KOPT-K1 (cell line): Measurements from ENCODE around the gene SEPHS1.
"Not testable (repeated sequence)": the region's sequence is repeated elsewhere in the genome, so short reads cannot be mapped to it uniquely, and the experiment has no call there.

ENCODE experiments used
- H3K27ac ChIP-seq: fragments of 200-600 bp; sonication (generic); 2 replicates; pipeline ENCODE4 v1.5.1; 2016; ENCODE audit warnings: antibody characterized with exemption, mild to moderate bottlenecking, low read depth, low read length; ENCODE audit not compliant: poor library complexity, severe bottlenecking
- H3K36me3 ChIP-seq: fragments of 200-600 bp; sonication (generic); 2 replicates; pipeline ENCODE4 v1.5.1; 2017; ENCODE audit warnings: antibody characterized with exemption, mild to moderate bottlenecking, low read length, moderate library complexity; ENCODE audit not compliant: insufficient read depth
- H3K9me3 ChIP-seq: fragments of 200-600 bp; sonication (generic); 2 replicates; pipeline ENCODE4 v1.5.1; 2017; ENCODE audit warnings: antibody characterized with exemption, low read length, mild to moderate bottlenecking; ENCODE audit not compliant: insufficient read depth, poor library complexity, severe bottlenecking

SEPHS1 gene

GRCh38 chr10:13346283-13347042 lies 1.6 kb downstream of the SEPHS1 start:
- Histone ChIP-seq H3K27ac (peak overlapping the region; percentile 99), H3K36me3 (peaks cover 30% of the 10 kb centered on the region)

GRCh38 chr10:13340626-13341376 lies 7.3 kb downstream of the SEPHS1 start:
- H3K36me3 ChIP-seq: peaks cover 76% of the 10 kb centered on the region

More at GRCh38 chr10:13346283-13347042, 1.6 kb downstream of the SEPHS1 start:
- H3K9me3 ChIP-seq: no peaks in the 10 kb centered on the region

GRCh38 chr10:13340068-13340467 lies 8.0 kb downstream of the SEPHS1 start:
- Histone ChIP-seq H3K36me3 (peaks cover 79% of the 10 kb centered on the region), H3K9me3 (no peaks in the 10 kb centered on the region), H3K27ac (peak overlapping the region; percentile 63)

More at GRCh38 chr10:13340626-13341376, 7.3 kb downstream of the SEPHS1 start:
- Histone ChIP-seq H3K27ac (peak overlapping the region; percentile 63), H3K9me3 (no peaks in the 10 kb centered on the region)

DNA sequence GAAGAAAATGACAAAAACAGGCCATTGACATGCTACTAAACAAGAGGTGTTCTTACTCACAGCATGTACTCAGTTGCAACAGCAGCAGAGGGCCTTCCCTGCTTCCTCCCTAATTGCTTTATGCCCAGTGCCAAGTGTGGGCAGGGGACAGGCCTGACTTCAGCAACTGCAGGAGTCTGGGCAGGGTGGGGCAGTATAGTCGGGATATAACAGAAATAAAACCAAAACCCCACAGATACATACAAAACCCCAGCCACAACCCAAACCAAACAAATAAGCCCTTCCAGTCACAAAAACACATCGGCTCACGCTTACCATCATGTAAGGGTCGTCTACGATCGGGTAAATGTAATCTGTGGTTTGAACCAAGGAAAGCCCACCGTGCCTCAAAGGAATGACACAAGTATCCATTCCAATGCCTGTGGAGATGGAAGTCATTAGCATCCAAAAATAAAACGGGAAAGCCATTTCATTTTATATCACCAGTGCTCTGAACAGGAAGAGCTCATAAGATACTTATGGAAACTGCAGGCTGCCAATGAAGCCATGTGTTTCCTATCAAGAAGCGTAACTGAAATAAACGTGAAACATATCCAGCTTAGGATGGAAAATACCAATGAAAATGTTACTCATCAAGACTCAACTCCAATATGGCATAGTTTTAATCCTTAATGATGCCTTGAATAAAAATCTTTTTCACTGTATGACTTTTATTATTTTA lies 9.5 kb downstream of the SEPHS1 start:
- Histone ChIP-seq H3K36me3 (peaks cover 82% of the 10 kb centered on the region), H3K27ac (no peak overlapping the region), H3K9me3 (no peaks in the 10 kb centered on the region)

- peaks cover 82% of the 10 kb centered on the region for H3K36me3 ChIP-seq
- H3K9me3 ChIP-seq: no peaks in the 10 kb centered on the region
- no peak overlapping the region for H3K27ac ChIP-seq
Measured at GRCh38 chr10:13337827-13338196, 10.3 kb downstream of the SEPHS1 start.

DNA sequence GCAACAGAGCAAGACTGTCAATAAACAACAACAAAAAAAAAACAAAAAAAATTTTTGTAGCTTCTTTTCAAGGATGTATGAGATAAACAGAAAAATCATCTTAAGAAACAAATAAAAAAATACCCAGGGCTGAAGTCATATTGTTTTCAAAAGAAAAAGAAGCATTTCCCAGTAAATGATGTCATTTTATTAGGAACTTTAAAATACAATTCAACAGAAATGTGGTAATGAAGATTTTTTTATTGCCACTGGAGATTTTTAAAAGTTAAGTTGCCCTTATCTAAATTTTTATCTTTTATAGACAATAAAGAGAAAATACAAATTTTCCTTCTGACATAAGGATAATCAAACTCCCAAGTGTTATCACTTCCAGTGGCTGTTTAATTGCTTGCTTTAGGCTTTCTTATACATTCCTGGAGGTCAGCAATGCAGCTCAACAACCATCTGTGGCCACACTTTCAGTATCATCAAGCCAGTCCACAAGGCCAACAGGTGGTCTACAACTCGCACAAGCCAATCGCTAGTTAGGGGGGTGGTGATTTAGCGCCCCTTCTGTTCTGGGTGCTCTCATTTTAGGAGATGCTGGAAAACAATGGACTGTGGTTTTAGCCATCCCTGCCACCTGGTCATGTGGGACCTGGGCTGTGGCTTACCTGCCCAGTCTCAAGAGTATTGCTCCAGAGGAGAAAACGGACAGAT lies 10.8 kb downstream of the SEPHS1 start:
- H3K9me3 ChIP-seq: no peaks in the 10 kb centered on the region
- peaks cover 82% of the 10 kb centered on the region for H3K36me3 ChIP-seq
- H3K27ac ChIP-seq: no peak overlapping the region

GRCh38 chr10:13335881-13336280 lies 12.2 kb downstream of the SEPHS1 start:
- Histone ChIP-seq H3K36me3 (peaks cover 95% of the 10 kb centered on the region), H3K27ac (no peak overlapping the region), H3K9me3 (no peaks in the 10 kb centered on the region)

GRCh38 chr10:13334556-13334955 lies 13.5 kb downstream of the SEPHS1 start:
- Histone ChIP-seq H3K27ac (no peak overlapping the region), H3K36me3 (peaks cover 100% of the 10 kb centered on the region), H3K9me3 (no peaks in the 10 kb centered on the region)

GRCh38 chr10:13331646-13332045 lies 16.4 kb downstream of the SEPHS1 start:
- Histone ChIP-seq H3K36me3 (peaks cover 100% of the 10 kb centered on the region), H3K27ac (no peak overlapping the region), H3K9me3 (no peaks in the 10 kb centered on the region)

- not testable (repeated sequence) for H3K27ac ChIP-seq, H3K9me3 ChIP-seq
- peaks cover 100% of the 10 kb centered on the region for H3K36me3 ChIP-seq
Measured at GRCh38 chr10:13330980-13331379, 17.1 kb downstream of the SEPHS1 start.

DNA sequence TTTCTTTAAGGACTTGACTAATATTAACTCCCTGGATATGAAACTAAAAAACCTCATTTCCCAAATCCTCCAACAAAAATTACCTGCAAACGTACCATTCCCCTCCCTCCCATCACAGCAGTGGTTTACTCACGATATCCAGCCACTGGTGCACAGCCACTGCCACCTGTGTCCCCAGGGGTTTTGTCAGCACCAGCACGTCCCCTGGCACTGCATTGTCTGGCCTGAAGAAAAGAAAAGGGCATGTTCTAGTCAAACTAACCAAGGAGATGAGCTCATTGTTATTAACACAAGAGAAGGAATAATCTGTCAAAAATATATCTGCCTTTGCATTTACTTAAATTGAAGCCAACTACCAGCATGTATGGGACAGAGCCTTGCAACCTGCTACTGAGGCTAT lies 18.5 kb downstream of the SEPHS1 start:
- H3K36me3 ChIP-seq: peaks cover 99% of the 10 kb centered on the region
- no peak overlapping the region for H3K27ac ChIP-seq
- H3K9me3 ChIP-seq: no peaks in the 10 kb centered on the region

DNA sequence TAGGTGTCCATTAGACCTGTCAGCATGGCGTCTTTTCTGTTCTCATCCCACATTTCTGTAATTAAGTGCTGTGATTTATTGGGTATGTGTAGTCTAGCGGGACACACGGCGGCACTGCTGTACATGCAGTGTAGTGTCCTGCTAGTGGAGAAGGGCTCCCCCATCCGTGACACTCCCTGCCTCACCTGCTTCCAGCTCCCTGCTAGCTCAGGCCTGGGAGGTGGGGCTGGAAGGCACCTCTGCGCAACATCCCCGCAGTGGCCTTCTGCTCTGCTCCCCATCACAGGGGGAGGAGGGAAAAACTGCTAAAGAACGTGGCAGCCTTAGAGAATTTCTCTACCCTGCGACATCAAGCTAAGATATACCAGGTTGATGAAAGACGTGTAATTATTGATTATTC lies 19.5 kb downstream of the SEPHS1 start:
- Histone ChIP-seq H3K36me3 (peaks cover 99% of the 10 kb centered on the region), H3K9me3 (no peaks in the 10 kb centered on the region)

GRCh38 chr10:13328126-13328525 lies 20.0 kb downstream of the SEPHS1 start:
- Histone ChIP-seq H3K27ac (no peak overlapping the region), H3K9me3 (no peaks in the 10 kb centered on the region), H3K36me3 (peaks cover 99% of the 10 kb centered on the region)

More for the DNA sequence above, 19.5 kb downstream of the SEPHS1 start:
- H3K27ac ChIP-seq: no peak overlapping the region

GRCh38 chr10:13327534-13327933 lies 20.6 kb downstream of the SEPHS1 start:
- H3K27ac ChIP-seq: no peak overlapping the region
- H3K9me3 ChIP-seq: no peaks in the 10 kb centered on the region
- H3K36me3 ChIP-seq: peaks cover 99% of the 10 kb centered on the region
